HepG2 (cell line): ENCODE measurements around the gene CNOT10. TPM values are rescaled to one million over a fixed set of nuclear protein-coding genes. Genes with fewer than 3 reads are reported as not detected.

Source experiments
- FOXP1 ChIP-seq, 2 experiments: fragments of 450-650 bp in 1 of 2; IDR thresholded peaks; 2 replicates each; pipeline ENCODE4 v1.6.1; 2017 to 2018; ENCODE audit warnings: antibody characterized with exemption in 1 of 2
- KAT8 ChIP-seq: IDR thresholded peaks from 2 replicates; pipeline ENCODE4 v1.6.1; 2016; ENCODE audit warnings: missing genetic modification reagents, missing compliant biosample characterization
- KDM6A ChIP-seq: IDR thresholded peaks from 2 replicates; pipeline ENCODE4 v1.6.1; 2016; ENCODE audit warnings: low read depth
- NR2C2 ChIP-seq: sonication (generic); formaldehyde crosslinking; IDR thresholded peaks from 2 replicates; pipeline ENCODE4 v1.4.0; 2020; ENCODE audit warnings: missing genetic modification reagents, mild to moderate bottlenecking, moderate library complexity, borderline replicate concordance
- NRL ChIP-seq: sonication (generic); formaldehyde crosslinking; IDR thresholded peaks from 2 replicates; pipeline ENCODE4 v1.5.0; 2020; ENCODE audit warnings: missing genetic modification reagents, mild to moderate bottlenecking, moderate library complexity, borderline replicate concordance
- ZBED4 ChIP-seq: sonication (generic); formaldehyde crosslinking; IDR thresholded peaks from 2 replicates; pipeline ENCODE4 v1.4.0; 2020; ENCODE audit warnings: missing genetic modification reagents, borderline replicate concordance
- ZBTB20 ChIP-seq: sonication (generic); formaldehyde crosslinking; IDR thresholded peaks from 2 replicates; pipeline ENCODE4 v1.8.1; 2023; ENCODE audit warnings: missing genetic modification reagents, low read depth, mild to moderate bottlenecking, borderline replicate concordance
- ZNF142 ChIP-seq: sonication (generic); formaldehyde crosslinking; IDR thresholded peaks from 2 replicates; pipeline ENCODE4 v1.4.0; 2020; ENCODE audit warnings: missing genetic modification reagents
- ZNF260 ChIP-seq: sonication (generic); formaldehyde crosslinking; IDR thresholded peaks from 2 replicates; pipeline ENCODE4 v1.4.0; 2020; ENCODE audit warnings: missing genetic modification reagents, low read depth, mild to moderate bottlenecking, borderline replicate concordance
- ZNF660 ChIP-seq: sonication (generic); formaldehyde crosslinking; IDR thresholded peaks from 2 replicates; pipeline ENCODE4 v1.5.1; 2020; ENCODE audit warnings: mild to moderate bottlenecking, low read depth, missing genetic modification reagents, borderline replicate concordance
- ZNF724P ChIP-seq: sonication (generic); formaldehyde crosslinking; IDR thresholded peaks from 2 replicates; pipeline ENCODE4 v1.8.0; 2022; ENCODE audit warnings: missing genetic modification reagents, borderline replicate concordance
- ZNF772 ChIP-seq: sonication (generic); formaldehyde crosslinking; IDR thresholded peaks from 2 replicates; pipeline ENCODE4 v1.5.0; 2020; ENCODE audit warnings: mild to moderate bottlenecking, missing genetic modification reagents
- ZNF773 ChIP-seq: sonication (generic); formaldehyde crosslinking; IDR thresholded peaks from 2 replicates; pipeline ENCODE4 v1.4.0; 2020; ENCODE audit warnings: missing genetic modification reagents, borderline replicate concordance
- polyA plus RNA-seq, 8 experiments: library from polyadenylated mRNA; depleted of rRNA in 3 of 8; stranded (reverse) in 7 of 8; unstranded in 1 of 8; fragments of >200 nt; fragmentation: Illumina TruSeq in 4 of 8; extraction: Trizol in 4 of 8; gene quantifications; 2 replicates each; pipeline versions ENCODE4 v1.2.1 to v1.2.3, GENCODE V29; 2011 to 2016; ENCODE audit warnings: low read depth in 4 of 8, missing spikeins in 1 of 8, mixed read lengths in 1 of 8; ENCODE audit not compliant: insufficient read depth in 1 of 8
- total RNA-seq, 5 experiments: library from RNA; depleted of rRNA; stranded (reverse); fragments of >200 nt; fragmentation: Illumina TruSeq; extraction: Trizol; gene quantifications; 2 replicates each; pipeline ENCODE4 v1.2.3, GENCODE V29; 2016; ENCODE audit warnings: low read depth in 1 of 5
- TF ChIP-seq, protein P1 (sequence below): sonication (generic); formaldehyde crosslinking; conservative IDR thresholded peaks from 2 replicates; pipeline ENCODE4 v1.4.0; 2020; ENCODE audit warnings: mild to moderate bottlenecking, missing genetic modification reagents, moderate library complexity

The CNOT10 gene
- total and polyA plus RNA-seq, 2 of the 13 experiments (the other 11 are each of a cell fraction or from before 2014, with no cell fraction given) = 21.2 to 34.1 TPM

- TF ChIP-seq ZNF142 (CRISPR knock-in tag) = peak; percentile 58; the same call in 1 of the 2 replicates
- peak; percentile 86 for TF ChIP-seq ZNF772 (CRISPR knock-in tag)
- no peak for TF ChIP-seq KDM6A (CRISPR knock-in tag)
- TF ChIP-seq KAT8 (CRISPR knock-in tag) = peak; percentile 91
- TF ChIP-seq NR2C2 (CRISPR knock-in tag) = peak; percentile 93
- TF ChIP-seq, protein P1, sequence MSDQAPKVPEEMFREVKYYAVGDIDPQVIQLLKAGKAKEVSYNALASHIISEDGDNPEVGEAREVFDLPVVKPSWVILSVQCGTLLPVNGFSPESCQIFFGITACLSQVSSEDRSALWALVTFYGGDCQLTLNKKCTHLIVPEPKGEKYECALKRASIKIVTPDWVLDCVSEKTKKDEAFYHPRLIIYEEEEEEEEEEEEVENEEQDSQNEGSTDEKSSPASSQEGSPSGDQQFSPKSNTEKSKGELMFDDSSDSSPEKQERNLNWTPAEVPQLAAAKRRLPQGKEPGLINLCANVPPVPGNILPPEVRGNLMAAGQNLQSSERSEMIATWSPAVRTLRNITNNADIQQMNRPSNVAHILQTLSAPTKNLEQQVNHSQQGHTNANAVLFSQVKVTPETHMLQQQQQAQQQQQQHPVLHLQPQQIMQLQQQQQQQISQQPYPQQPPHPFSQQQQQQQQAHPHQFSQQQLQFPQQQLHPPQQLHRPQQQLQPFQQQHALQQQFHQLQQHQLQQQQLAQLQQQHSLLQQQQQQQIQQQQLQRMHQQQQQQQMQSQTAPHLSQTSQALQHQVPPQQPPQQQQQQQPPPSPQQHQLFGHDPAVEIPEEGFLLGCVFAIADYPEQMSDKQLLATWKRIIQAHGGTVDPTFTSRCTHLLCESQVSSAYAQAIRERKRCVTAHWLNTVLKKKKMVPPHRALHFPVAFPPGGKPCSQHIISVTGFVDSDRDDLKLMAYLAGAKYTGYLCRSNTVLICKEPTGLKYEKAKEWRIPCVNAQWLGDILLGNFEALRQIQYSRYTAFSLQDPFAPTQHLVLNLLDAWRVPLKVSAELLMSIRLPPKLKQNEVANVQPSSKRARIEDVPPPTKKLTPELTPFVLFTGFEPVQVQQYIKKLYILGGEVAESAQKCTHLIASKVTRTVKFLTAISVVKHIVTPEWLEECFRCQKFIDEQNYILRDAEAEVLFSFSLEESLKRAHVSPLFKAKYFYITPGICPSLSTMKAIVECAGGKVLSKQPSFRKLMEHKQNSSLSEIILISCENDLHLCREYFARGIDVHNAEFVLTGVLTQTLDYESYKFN (CRISPR knock-in tag) = peak; percentile 53; the same call in 1 of the 2 replicates
- TF ChIP-seq NRL (CRISPR knock-in tag) = peak; percentile 88; the same call in 1 of the 2 replicates
- no peak for TF ChIP-seq ZNF660 (CRISPR knock-in tag)
- TF ChIP-seq ZNF773 = no peak
- no peak for TF ChIP-seq FOXP1 (IDR thresholded peaks at IDR 0.05)
- TF ChIP-seq FOXP1 (CRISPR knock-in tag; IDR thresholded peaks at IDR 0.05) = 0 out of 2 replicates have a peak, but pooled peaks have one; percentile 5
- TF ChIP-seq ZBTB20 (CRISPR knock-in tag) = peak; percentile 60; the same call in 1 of the 2 replicates
- TF ChIP-seq ZNF724P (CRISPR knock-in tag) = peak; percentile 70; the same call in 1 of the 2 replicates
- TF ChIP-seq ZNF260 (CRISPR knock-in tag) = no peak
- TF ChIP-seq ZBED4 (CRISPR knock-in tag) = peak; percentile 93
Measured at GRCh38 chr3:32684800-32685542, at the start of gene CNOT10 (continued).
